Central memory CD8-positive, alpha-beta T cell (primary cell): Measurements from ENCODE around the gene TTK.

Experiments used
- ATAC-seq: fragments of 150-1000 bp; cut with Tn5 transposase; replicated peaks from 2 replicates; pipeline ENCODE4 v1.10.0; 2022; ENCODE audit warnings: mild to moderate bottlenecking, moderate FRiP score, moderate number of reproducible peaks; ENCODE audit not compliant: poor library complexity, severe bottlenecking; ENCODE audit errors: extremely low read depth
- DNase-seq, 2 donors: peaks; one replicate each; pipeline ENCODE4 v3.0.0; 2021; ENCODE audit warnings: low spot score in 2 of 2
- H3K27ac Mint-ChIP-seq: one replicate; pipeline ENCODE4 v1.8.0; 2022; ENCODE audit warnings: low read depth, mild to moderate bottlenecking, moderate library complexity, mixed read lengths
- H3K27me3 Mint-ChIP-seq: one replicate; pipeline ENCODE4 v1.8.0; 2022; ENCODE audit warnings: mixed read lengths
- H3K36me3 Mint-ChIP-seq: one replicate; pipeline ENCODE4 v1.8.0; 2022; ENCODE audit warnings: mild to moderate bottlenecking, moderate library complexity, mixed read lengths; ENCODE audit not compliant: insufficient read depth
- H3K4me1 Mint-ChIP-seq: one replicate; pipeline ENCODE4 v1.8.0; 2022; ENCODE audit warnings: mixed read lengths
- H3K4me3 Mint-ChIP-seq: one replicate; pipeline ENCODE4 v1.8.0; 2022; ENCODE audit warnings: mild to moderate bottlenecking, moderate library complexity, mixed read lengths
- H3K9me3 Mint-ChIP-seq: one replicate; pipeline ENCODE4 v1.8.0; 2022; ENCODE audit warnings: mixed read lengths

Gene TTK

DNA sequence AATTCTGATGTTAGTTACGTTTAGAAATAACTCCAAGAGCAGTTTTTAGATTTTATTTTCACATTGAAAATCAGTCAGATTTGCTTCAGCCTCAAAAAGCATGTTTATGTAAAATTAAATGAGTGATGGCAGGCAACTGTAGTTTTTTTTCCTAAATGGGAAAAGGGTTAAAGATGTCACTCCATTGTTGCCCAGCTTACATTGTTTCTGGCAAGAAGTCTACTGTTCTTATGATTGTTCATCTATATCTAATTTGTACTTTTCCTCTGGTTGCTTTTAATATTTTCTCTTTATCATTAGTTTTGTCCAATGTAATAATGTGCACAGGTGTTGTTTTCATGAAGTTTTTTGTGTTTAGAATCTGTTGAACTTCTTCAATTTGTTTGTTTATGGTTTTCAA lies 6.7 kb upstream of the TTK start:
- no peak overlapping the region for H3K4me3 Mint-ChIP-seq
- no peaks in the 10 kb centered on the region for H3K27me3 Mint-ChIP-seq
- peaks cover under 1% of the 10 kb centered on the region for H3K4me1 Mint-ChIP-seq
- no peaks in the 10 kb centered on the region for H3K9me3 Mint-ChIP-seq
- no peak overlapping the region for H3K27ac Mint-ChIP-seq
- DNase-seq (no peak), ATAC-seq (no peak)
- no peaks in the 10 kb centered on the region for H3K36me3 Mint-ChIP-seq

DNA sequence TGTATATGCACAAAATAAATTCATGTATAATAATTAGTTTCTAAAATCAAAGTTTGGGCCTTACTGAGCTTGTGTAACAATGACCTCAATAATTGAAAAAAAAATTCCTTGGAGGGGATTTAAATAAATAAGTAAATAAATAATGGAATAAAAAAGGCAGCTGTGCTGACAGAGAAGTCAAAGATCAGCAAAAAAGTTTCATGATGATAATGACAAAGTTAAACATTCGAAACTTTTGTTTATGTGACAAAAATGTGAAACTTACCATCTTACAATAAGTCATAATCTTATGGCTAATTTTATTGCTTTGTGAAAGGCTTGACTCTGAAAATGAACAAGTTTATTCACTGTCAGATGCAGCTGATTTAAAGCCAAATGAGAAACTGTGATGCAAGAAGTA lies 3.1 kb upstream of the TTK start:
- Mint-ChIP-seq H3K36me3 (peaks cover 7% of the 10 kb centered on the region), H3K4me3 (no peak overlapping the region), H3K27me3 (no peaks in the 10 kb centered on the region), H3K4me1 (peaks cover 14% of the 10 kb centered on the region), H3K9me3 (no peaks in the 10 kb centered on the region), H3K27ac (no peak overlapping the region)
- DNase-seq, result no peak
- no peak for ATAC-seq

DNA sequence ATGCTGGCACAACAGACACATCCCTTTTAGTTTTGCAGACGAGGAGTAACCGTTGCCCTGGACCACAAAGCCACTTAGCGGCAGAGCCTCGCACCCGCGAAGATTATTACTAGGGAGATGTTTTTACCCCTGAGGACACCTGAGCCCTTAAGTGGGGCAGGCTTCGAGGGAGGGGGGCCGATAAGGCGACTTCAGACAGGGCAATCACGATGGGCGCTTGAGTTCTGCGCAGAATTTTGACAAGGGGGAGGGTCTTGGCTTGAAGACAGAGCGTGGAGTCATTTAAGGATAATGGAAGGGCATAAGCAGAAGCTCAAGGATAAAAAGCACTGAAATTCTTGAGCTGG lies 650 bp upstream of the TTK start:
- no peaks in the 10 kb centered on the region for H3K27me3 Mint-ChIP-seq
- peak overlapping the region; percentile 98 for H3K27ac Mint-ChIP-seq
- H3K4me1 Mint-ChIP-seq, result peaks cover 14% of the 10 kb centered on the region
- H3K9me3 Mint-ChIP-seq, result no peaks in the 10 kb centered on the region
- ATAC-seq, result peak; percentile 48
- H3K4me3 Mint-ChIP-seq, result peak overlapping the region; percentile 91
- peaks cover 7% of the 10 kb centered on the region for H3K36me3 Mint-ChIP-seq
- peak; percentile 36 to 40 for DNase-seq

DNA sequence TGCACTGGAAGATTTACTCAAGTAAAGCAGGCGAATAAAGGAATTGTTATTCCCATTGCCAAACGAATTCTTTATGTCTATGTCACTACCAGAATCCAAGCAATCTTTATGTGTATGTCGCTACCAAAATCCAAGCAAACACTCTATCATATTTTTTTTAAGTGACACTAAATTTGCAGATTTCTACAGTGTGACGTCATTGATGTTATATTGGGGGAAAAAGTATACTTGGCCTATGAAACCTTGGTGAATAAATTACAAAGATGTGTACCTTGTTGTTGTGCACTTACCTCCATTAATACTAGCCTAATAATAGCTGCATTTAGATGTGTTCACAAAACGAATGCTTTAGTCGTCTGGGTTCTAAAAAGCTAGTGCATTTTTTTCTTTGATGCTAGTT lies 957 bp downstream of the TTK start:
- H3K27ac Mint-ChIP-seq, result no peak overlapping the region

DNA sequence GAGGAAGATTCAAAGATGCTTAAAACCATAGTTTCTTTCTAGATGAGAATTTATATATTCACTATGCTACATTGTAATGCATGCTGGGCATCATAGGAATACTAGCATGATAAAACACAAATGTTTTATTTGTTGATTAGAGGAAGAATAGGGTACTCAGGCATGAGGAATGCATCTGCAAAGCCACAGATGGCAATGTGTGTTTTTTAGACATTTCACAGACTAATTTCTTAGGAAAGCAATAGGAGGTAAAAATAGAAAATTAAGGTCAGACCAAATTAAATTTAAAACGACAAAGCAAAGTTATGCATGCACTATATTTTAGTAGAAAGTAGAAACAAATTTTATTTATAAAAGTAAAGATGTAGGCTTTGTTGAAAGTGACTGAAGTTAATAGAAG lies 2.1 kb downstream of the TTK start:
- Mint-ChIP-seq H3K9me3 (no peaks in the 10 kb centered on the region), H3K27ac (no peak overlapping the region), H3K36me3 (peaks cover 7% of the 10 kb centered on the region), H3K4me1 (peaks cover 14% of the 10 kb centered on the region), H3K27me3 (no peaks in the 10 kb centered on the region), H3K4me3 (no peak overlapping the region)
- ATAC-seq, result no peak
- DNase-seq, result no peak

More for the DNA sequence above, 957 bp downstream of the TTK start:
- Mint-ChIP-seq H3K4me3 (peak overlapping the region; percentile 91), H3K36me3 (peaks cover 7% of the 10 kb centered on the region), H3K27me3 (no peaks in the 10 kb centered on the region), H3K9me3 (no peaks in the 10 kb centered on the region), H3K4me1 (peaks cover 14% of the 10 kb centered on the region)
- ATAC-seq (no peak), DNase-seq (no peak)

DNA sequence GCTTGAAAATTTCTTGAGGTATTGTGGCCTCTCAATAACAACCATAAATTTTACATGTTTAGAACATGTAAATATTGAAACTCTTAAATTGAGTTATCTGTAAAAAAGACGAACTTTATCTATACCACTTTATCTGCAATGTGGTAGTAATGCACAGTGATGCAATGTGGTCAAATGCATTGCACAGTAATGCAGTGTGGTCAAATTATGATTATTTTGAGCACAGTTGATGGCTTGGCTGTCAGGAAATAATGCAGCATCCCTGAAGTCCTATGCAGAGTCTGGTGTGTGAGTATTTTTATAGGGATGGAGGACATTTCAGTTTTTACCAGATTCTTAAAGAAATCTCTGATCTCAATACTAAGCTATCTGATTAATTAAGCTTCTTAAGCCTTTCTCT lies 5.1 kb downstream of the TTK start:
- peaks cover 1% of the 10 kb centered on the region for H3K36me3 Mint-ChIP-seq
- H3K27ac Mint-ChIP-seq, result no peak overlapping the region
- no peaks in the 10 kb centered on the region for H3K27me3 Mint-ChIP-seq
- no peaks in the 10 kb centered on the region for H3K9me3 Mint-ChIP-seq
- no peaks in the 10 kb centered on the region for H3K4me1 Mint-ChIP-seq
- no peak for ATAC-seq
- no peak for DNase-seq
- H3K4me3 Mint-ChIP-seq, result no peak overlapping the region

DNA sequence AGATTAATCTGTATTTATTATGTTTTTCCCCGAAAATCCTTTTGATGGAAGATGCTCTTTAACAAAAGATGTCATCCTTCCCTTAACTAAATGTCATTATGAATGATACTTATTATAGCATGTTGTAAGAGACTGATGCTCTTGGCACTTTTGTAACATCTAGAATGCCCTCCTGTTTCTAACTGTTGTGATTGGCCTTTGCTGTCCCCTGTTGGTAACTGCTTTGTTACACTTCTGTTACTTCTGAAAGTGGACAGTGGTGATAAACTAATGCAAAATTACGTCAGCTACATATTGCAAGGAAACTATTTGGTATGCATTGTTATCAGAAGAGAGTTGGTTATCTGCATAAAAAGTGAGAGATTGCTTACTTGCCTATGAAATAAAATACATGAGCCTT lies 5.8 kb downstream of the TTK start:
- Mint-ChIP-seq H3K27ac (no peak overlapping the region), H3K4me1 (no peaks in the 10 kb centered on the region), H3K4me3 (no peak overlapping the region), H3K27me3 (no peaks in the 10 kb centered on the region), H3K36me3 (peaks cover 1% of the 10 kb centered on the region), H3K9me3 (no peaks in the 10 kb centered on the region)
- DNase-seq (no peak), ATAC-seq (no peak)

DNA sequence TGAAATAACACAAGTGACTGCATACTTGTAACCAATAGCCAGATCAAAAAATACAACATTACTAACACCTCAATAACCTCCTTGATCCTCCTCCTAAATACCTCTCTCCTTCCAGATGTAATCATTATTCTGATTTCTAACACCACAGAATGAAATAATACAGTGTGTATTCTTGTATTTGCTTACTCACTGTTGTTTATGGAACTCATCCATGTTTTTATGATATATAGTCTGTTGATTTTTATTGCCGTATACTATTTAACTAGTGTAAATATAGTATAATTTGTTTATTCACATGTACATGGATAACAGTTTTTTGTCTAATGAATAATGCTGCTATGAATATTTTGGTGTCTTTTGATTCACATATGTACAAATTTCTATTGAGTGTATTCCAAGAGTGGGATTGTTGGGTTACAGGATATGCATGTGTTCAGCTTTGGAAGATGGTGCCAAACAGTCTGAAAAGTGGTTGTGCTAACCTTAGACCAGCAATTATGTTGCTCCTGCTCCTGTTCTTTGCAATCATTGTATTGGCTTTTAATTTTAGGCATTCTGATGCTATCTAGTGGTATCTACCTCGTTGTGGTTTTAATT lies 11.5 kb downstream of the TTK start:
- no peak for DNase-seq
- ATAC-seq, result no peak
- Mint-ChIP-seq H3K36me3 (peaks cover 3% of the 10 kb centered on the region), H3K4me3 (no peak overlapping the region), H3K27ac (no peak overlapping the region), H3K4me1 (no peaks in the 10 kb centered on the region), H3K27me3 (no peaks in the 10 kb centered on the region), H3K9me3 (no peaks in the 10 kb centered on the region)

DNA sequence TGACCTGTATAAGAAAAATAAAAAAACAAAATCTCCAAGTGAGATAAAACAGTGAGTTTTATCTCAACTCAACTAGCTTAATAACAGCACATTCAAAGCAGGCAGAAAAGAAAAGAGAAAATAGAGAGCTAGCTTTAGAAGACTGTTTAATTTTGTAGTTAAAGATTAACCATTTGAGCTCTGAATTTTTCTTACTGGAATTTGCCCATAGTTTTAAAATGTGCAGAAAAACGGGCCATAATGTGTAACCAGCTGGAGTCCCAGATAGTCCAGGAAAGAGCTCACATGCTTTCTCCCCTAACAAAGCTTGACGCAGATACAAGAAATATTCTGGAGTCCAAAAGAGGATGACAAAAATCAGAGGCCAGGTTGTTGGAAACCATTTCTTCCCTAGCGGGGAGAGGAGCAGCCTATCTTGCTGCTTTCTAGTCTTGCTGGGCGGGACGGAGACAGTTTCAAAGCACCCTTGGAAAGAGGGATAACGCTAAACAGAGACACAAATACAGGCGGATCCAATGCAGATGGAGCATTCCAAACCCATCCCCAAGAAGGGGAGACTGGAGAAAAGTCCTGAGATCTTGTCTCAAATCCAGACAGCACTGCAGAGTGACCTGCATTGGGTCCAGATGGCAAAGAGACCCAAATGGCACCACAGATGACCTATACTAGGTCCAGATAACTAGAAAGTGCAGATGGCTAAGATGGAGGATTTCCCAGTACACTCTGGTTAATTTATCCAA lies 16.1 kb downstream of the TTK start:
- Mint-ChIP-seq H3K4me1 (no peaks in the 10 kb centered on the region), H3K27ac (no peak overlapping the region), H3K9me3 (no peaks in the 10 kb centered on the region), H3K4me3 (no peak overlapping the region), H3K27me3 (no peaks in the 10 kb centered on the region), H3K36me3 (peaks cover 2% of the 10 kb centered on the region)
- ATAC-seq, result no peak
- DNase-seq, result no peak

DNA sequence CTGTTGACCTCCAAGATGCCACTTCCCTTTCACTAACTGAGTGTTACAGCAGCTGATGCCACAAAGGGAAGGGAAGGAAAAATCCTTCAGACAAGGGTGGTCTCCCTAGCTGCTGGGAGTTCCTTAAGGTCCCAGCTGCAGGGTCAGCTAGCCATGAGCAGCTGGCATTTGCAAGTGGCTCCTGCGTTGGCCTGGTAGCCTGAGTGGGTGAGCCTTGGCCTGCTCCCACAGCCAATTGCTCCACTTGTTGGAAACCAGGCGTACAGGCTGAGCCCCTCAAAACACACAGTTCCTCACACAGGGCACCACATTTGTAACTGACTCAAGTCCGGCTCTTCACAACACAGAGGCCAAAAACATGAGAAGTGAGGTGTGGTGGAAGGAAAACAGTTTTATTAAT lies 16.7 kb downstream of the TTK start:
- peaks cover 2% of the 10 kb centered on the region for H3K36me3 Mint-ChIP-seq
- DNase-seq, result no peak
- no peaks in the 10 kb centered on the region for H3K27me3 Mint-ChIP-seq
- no peaks in the 10 kb centered on the region for H3K4me1 Mint-ChIP-seq
- no peak for ATAC-seq
- no peak overlapping the region for H3K4me3 Mint-ChIP-seq
- no peak overlapping the region for H3K27ac Mint-ChIP-seq
- no peaks in the 10 kb centered on the region for H3K9me3 Mint-ChIP-seq

DNA sequence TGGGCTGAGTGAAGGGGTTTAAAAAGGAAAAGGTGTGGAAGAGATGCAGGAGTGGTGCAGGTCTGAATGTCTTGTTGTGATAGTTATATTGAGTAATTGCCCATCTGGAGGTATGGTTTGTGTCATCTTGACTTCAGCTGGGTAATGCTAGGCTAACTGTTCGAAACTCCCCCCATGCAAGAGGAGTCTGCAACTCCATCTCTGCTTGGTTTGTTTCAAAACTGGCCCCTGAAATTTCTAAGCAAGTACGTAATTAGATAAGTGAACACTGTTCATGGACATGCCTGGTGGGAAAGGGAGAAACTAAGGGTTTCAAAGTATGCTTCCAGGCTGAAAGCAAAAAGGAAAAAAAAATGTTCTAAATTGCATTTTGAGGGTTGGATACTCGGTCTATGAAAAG lies 17.1 kb downstream of the TTK start:
- no peak overlapping the region for H3K4me3 Mint-ChIP-seq
- peaks cover 1% of the 10 kb centered on the region for H3K36me3 Mint-ChIP-seq

DNA sequence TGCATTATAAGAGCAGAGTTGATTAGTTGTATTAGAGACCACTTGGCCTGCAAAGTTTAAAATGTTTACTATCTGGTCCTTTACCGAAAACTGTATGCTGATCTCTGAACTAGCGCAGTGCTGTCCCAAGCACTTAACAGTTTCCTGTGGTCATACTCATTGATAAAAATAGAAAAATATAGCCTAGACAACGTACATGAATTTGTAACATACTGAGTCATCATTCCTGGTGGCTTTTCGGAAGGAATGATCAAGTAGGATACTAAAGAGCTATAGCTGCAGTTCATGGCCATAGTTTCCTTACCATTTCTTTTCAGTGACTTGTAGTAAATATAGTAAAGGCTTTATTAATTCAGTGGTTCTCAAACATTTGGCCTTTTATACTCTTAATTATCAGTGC lies 18.4 kb downstream of the TTK start:
- no peaks in the 10 kb centered on the region for H3K9me3 Mint-ChIP-seq
- no peak overlapping the region for H3K27ac Mint-ChIP-seq
- no peaks in the 10 kb centered on the region for H3K27me3 Mint-ChIP-seq
- H3K4me3 Mint-ChIP-seq, result no peak overlapping the region
- ATAC-seq, result no peak
- no peaks in the 10 kb centered on the region for H3K4me1 Mint-ChIP-seq
- no peak for DNase-seq
- H3K36me3 Mint-ChIP-seq, result no peaks in the 10 kb centered on the region

More for the DNA sequence above, 17.1 kb downstream of the TTK start:
- no peaks in the 10 kb centered on the region for H3K27me3 Mint-ChIP-seq
- no peak for DNase-seq
- ATAC-seq, result no peak
- H3K27ac Mint-ChIP-seq, result no peak overlapping the region
- H3K4me1 Mint-ChIP-seq, result no peaks in the 10 kb centered on the region
- H3K9me3 Mint-ChIP-seq, result no peaks in the 10 kb centered on the region

DNA sequence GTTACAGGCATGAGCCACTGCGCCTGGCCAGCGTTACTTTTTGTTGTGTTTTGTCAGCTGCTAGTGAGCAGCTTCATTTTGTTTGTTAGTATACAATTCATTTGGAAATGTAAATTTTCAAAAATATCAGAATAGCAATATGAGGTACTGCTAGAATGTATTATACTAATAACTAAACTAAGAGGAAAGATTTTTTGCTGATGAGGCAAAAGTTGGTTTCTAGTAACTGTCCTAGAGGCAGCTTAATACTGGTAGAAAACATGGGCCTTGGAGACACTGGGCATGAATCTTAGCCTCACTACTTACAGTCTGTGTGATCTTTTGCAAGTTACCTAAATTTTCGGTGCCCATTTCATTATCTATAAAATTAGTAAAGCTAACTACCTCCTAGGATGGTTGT lies 24.1 kb downstream of the TTK start:
- Mint-ChIP-seq H3K9me3 (no peaks in the 10 kb centered on the region), H3K27ac (no peak overlapping the region), H3K27me3 (no peaks in the 10 kb centered on the region), H3K4me1 (peaks cover 9% of the 10 kb centered on the region), H3K36me3 (no peaks in the 10 kb centered on the region), H3K4me3 (no peak overlapping the region)
- ATAC-seq (no peak), DNase-seq (no peak)
